Ishikawa (cell line): ENCODE results near the gene TES.

Experiments used
- CEBPB ChIP-seq: IDR thresholded peaks from 2 replicates; pipeline ENCODE4 v1.6.1; 2012
- CREB1 ChIP-seq: IDR thresholded peaks from 2 replicates; pipeline ENCODE4 v1.6.1; 2012; ENCODE audit warnings: low read depth
- EGR1 ChIP-seq: IDR thresholded peaks from 2 replicates; pipeline ENCODE4 v1.6.1; 2012
- EP300 ChIP-seq: IDR thresholded peaks from 2 replicates; pipeline ENCODE4 v1.6.1; 2012; ENCODE audit warnings: borderline replicate concordance
- FOXM1 ChIP-seq: IDR thresholded peaks from 2 replicates; pipeline ENCODE4 v1.6.1; 2012; ENCODE audit warnings: low read depth, borderline replicate concordance
- NFIC ChIP-seq: IDR thresholded peaks from 2 replicates; pipeline ENCODE4 v1.6.1; 2012
- RAD21 ChIP-seq: IDR thresholded peaks from 2 replicates; pipeline ENCODE4 v1.6.1; 2012; ENCODE audit warnings: low read depth
- TAF1 ChIP-seq: IDR thresholded peaks from 2 replicates; pipeline ENCODE4 v1.6.1; 2012; ENCODE audit warnings: low read depth, mild to moderate bottlenecking
- TCF12 ChIP-seq: IDR thresholded peaks from 2 replicates; pipeline ENCODE4 v1.6.1; 2012; ENCODE audit warnings: low read depth
- TEAD4 ChIP-seq: IDR thresholded peaks from 2 replicates; pipeline ENCODE4 v1.6.1; 2012
- YY1 ChIP-seq: IDR thresholded peaks from 2 replicates; pipeline ENCODE4 v1.6.1; 2012; ENCODE audit warnings: low read depth
- ZBTB7A ChIP-seq: IDR thresholded peaks from 2 replicates; pipeline ENCODE4 v1.6.1; 2012; ENCODE audit warnings: low read depth
- TF ChIP-seq, protein P1 (sequence below): IDR thresholded peaks from 2 replicates; pipeline ENCODE4 v1.6.1; 2012; ENCODE audit warnings: low read depth, mild to moderate bottlenecking
- TF ChIP-seq, protein P2 (sequence below): IDR thresholded peaks from 2 replicates; pipeline ENCODE4 v1.6.1; 2012
- TF ChIP-seq, protein P3 (sequence below): IDR thresholded peaks from 2 replicates; pipeline ENCODE4 v1.6.1; 2012

TES gene

DNA sequence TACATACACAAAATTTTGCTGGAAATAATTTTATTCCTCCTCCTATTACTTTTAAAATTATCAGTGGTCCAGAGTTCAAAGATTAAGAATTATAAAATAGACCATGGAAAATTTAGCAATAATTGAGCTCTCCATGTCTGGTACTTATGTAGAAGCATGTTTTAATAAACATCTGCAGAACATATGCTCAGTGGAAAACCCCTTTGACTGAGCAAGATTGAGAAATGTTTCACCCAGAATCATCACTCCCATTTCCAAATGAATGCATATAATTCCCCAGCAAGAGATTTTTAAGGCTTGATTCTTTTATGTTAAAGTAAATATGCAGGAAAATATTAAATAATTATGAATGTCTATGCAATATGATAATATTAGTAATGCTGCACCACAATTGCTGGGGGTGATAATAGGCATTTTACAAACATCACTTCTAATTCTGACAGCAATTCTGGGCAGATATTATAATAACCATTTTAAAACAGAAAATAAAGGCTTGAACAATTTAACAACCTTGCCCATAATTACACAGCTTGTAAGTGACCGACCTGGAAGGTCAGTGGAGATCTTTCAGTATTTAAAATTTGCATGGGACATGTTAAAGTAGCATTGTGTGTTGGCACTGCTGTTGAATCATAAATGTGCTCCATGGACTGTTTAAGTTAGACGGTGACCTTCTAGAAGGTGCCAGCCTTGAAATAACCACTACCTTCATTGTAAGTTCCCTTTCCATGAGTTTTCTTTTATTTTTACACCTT, 45.6 kb upstream of the TES start:
- no peak for TF ChIP-seq TCF12
- no peak for TF ChIP-seq TEAD4
- TF ChIP-seq, protein P1, sequence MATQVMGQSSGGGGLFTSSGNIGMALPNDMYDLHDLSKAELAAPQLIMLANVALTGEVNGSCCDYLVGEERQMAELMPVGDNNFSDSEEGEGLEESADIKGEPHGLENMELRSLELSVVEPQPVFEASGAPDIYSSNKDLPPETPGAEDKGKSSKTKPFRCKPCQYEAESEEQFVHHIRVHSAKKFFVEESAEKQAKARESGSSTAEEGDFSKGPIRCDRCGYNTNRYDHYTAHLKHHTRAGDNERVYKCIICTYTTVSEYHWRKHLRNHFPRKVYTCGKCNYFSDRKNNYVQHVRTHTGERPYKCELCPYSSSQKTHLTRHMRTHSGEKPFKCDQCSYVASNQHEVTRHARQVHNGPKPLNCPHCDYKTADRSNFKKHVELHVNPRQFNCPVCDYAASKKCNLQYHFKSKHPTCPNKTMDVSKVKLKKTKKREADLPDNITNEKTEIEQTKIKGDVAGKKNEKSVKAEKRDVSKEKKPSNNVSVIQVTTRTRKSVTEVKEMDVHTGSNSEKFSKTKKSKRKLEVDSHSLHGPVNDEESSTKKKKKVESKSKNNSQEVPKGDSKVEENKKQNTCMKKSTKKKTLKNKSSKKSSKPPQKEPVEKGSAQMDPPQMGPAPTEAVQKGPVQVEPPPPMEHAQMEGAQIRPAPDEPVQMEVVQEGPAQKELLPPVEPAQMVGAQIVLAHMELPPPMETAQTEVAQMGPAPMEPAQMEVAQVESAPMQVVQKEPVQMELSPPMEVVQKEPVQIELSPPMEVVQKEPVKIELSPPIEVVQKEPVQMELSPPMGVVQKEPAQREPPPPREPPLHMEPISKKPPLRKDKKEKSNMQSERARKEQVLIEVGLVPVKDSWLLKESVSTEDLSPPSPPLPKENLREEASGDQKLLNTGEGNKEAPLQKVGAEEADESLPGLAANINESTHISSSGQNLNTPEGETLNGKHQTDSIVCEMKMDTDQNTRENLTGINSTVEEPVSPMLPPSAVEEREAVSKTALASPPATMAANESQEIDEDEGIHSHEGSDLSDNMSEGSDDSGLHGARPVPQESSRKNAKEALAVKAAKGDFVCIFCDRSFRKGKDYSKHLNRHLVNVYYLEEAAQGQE: no peak
- TF ChIP-seq NFIC: no peak
- TF ChIP-seq, protein P2, sequence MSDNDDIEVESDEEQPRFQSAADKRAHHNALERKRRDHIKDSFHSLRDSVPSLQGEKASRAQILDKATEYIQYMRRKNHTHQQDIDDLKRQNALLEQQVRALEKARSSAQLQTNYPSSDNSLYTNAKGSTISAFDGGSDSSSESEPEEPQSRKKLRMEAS: no peak
- no peak for TF ChIP-seq FOXM1

DNA sequence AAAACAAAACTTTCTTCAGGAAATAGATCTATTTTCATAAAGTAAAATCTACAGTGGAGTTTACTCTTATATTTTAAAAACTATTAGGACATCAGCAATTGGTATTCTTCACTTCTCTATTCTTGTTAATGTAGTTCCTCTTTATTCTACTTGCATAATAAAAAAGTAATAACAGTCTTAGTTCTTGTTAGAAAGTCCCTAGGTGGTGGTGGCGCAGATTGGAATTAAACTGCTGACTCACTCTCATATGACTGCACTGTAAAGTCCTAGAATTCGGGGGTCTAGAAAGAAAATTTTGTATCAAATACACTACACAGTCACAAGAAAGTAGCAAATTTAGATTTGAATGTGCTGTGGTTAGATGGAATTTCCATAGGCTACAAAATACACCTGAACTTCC, 44.6 kb upstream of the TES start:
- no peak for TF ChIP-seq NFIC
- TF ChIP-seq EP300: no peak
- no peak for TF ChIP-seq TCF12
- TF ChIP-seq, protein P2: no peak
- no peak for TF ChIP-seq TEAD4
- TF ChIP-seq CREB1: no peak
- TF ChIP-seq, protein P1: no peak
- TF ChIP-seq YY1: no peak
- TF ChIP-seq FOXM1: no peak
- no peak for TF ChIP-seq EGR1
- TF ChIP-seq ZBTB7A: no peak
- TF ChIP-seq CEBPB: no peak
- no peak for TF ChIP-seq TAF1
- TF ChIP-seq, protein P3, sequence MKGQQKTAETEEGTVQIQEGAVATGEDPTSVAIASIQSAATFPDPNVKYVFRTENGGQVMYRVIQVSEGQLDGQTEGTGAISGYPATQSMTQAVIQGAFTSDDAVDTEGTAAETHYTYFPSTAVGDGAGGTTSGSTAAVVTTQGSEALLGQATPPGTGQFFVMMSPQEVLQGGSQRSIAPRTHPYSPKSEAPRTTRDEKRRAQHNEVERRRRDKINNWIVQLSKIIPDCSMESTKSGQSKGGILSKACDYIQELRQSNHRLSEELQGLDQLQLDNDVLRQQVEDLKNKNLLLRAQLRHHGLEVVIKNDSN: no peak
- TF ChIP-seq RAD21: no peak

DNA sequence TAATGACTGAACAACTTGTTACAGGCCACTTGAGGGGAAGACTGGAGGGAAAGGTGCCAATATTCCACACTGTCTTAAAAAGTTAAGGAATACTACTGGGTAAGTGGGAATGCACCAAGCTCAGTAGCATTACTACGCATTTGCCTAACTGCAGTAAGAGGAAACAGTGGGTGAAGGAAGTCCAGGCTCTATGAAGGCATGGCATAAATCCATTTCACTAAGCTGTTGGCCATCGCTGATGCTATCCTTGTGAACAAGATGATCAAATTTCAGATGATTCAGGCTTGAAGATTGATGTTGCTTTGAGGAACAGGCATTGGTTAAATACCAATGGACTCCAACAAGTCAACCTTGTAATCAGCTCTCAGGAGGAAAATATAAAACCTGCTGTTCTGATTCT, 44.2 kb upstream of the TES start:
- TF ChIP-seq FOXM1 (no peak), TAF1 (no peak), TCF12 (no peak), YY1 (no peak)

DNA sequence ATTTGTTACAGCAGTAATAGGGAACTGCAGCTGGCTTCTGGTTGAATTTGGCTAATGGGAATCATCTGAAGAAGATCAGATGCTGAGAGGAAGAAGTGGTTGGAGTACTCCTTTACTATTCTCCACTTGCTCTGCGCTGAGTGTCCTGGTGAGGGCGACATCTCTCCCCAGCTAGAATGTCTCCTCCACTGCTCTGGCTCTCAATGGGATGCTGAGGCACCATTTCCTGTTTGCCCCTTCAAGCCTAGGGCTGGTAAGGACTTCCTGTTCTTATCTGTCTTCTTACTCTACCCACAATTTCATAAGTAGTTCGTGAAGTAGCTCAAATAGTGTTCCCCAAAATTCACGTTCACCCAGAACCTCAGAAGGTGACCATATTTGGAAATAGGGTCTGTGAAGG, 43.2 kb upstream of the TES start:
- TF ChIP-seq TAF1: no peak
- TF ChIP-seq EGR1: no peak
- TF ChIP-seq, protein P3: no peak
- no peak for TF ChIP-seq CREB1
- no peak for TF ChIP-seq TEAD4
- TF ChIP-seq EP300: no peak
- TF ChIP-seq, protein P2: no peak
- TF ChIP-seq NFIC: no peak

DNA sequence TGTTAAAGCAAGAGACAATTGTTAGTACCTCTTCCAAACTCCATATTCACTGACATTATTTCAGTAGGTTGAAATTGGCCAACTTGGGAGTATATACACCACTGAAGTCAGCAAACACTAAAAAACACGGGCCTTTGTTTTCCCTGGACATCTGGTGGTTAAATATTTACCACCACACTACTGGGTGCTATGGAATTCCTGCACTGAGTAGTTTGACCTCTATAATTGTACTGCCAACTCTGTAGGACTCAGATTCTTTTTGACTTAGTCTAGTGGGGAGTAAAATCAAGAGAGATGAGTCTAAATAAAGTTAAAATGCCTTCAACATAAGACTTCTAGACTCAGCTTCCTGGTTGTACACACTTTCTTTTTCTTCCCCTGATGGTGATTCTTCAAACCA, 41.3 kb upstream of the TES start:
- TF ChIP-seq CREB1 (no peak), NFIC (no peak), CEBPB (no peak), TAF1 (no peak), YY1 (no peak)
- TF ChIP-seq, protein P2: no peak

DNA sequence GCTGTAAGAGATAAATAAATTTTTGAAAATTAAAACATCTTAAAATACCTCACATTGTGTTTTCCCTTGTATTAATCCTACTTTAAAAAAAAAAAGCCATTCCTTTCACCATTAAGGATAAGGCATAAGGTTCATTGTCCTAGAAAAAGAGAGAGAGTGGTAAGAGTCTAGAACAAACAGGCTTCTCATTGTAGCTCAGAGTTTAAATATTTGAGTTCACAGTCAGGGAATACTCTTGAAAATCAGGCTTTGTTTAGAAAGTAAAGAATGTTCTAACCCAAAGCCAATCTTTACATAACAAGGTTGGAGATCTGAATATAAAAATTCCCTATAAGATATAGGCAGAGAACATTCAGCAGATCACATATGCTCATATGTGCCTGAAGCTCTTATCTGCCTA, 40.2 kb upstream of the TES start:
- no peak for TF ChIP-seq TAF1
- no peak for TF ChIP-seq YY1
- TF ChIP-seq, protein P3: no peak
- TF ChIP-seq, protein P2: no peak
- TF ChIP-seq RAD21: no peak
- TF ChIP-seq TEAD4: no peak
- TF ChIP-seq CEBPB: no peak
- no peak for TF ChIP-seq FOXM1
- no peak for TF ChIP-seq ZBTB7A
- TF ChIP-seq, protein P1: no peak
- no peak for TF ChIP-seq CREB1
- no peak for TF ChIP-seq NFIC
- no peak for TF ChIP-seq TCF12
- no peak for TF ChIP-seq EP300
- TF ChIP-seq EGR1: no peak
